B cell (primary cell): ENCODE measurements around the gene CDKAL1.

Experiments used
- CTCF ChIP-seq: fragments of 200-600 bp; IDR thresholded peaks from one replicate; pipeline ENCODE4 v1.8.0; 2022; ENCODE audit warnings: antibody characterized with exemption, mild to moderate bottlenecking
- EZH2 ChIP-seq: IDR thresholded peaks from 2 replicates; pipeline ENCODE4 v1.6.1; 2012; ENCODE audit warnings: borderline replicate concordance, low read depth, mild to moderate bottlenecking, moderate library complexity, low read length; ENCODE audit not compliant: insufficient read depth, poor library complexity, severe bottlenecking

- TF ChIP-seq CTCF (no peak), EZH2 (no peak)
Observed at GRCh38 chr6:20998748-20999448, 464.6 kb downstream of the CDKAL1 start.
